GM19099 (cell line): ENCODE measurements around the gene LEMD2.

Experiments
- POLR2A ChIP-seq: IDR thresholded peaks from 3 replicates; pipeline ENCODE4 v1.6.1; 2011; ENCODE audit warnings: low read depth; ENCODE audit not compliant: insufficient read length; ENCODE audit errors: extremely low read depth

Gene LEMD2

GRCh38 chr6:33732817-33733708 is 55.9 kb downstream of the LEMD2 start:
- TF ChIP-seq POLR2A = no peak

DNA sequence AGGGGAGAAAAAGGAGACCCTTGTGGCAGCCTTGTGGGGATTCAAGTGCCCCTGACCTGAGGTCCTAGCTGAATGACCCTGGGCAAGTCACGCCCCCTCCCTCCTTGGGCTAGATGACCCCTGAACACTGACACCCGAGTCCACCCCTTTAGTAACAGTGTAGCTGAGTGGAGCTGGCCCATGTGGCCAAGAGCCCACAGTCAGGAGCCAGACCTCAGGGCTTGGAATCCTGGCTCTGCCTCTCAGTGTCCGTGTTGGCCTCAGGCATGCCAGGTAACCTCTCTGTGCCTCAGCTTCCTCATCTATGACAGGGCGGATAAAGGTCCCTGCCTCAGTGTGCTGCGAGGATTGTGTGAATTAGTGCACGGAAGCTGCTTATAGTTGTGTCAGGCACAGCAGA is 56.5 kb downstream of the LEMD2 start:
- no peak for TF ChIP-seq POLR2A

GRCh38 chr6:33731751-33732282 is 57.1 kb downstream of the LEMD2 start:
- TF ChIP-seq POLR2A = no peak

DNA sequence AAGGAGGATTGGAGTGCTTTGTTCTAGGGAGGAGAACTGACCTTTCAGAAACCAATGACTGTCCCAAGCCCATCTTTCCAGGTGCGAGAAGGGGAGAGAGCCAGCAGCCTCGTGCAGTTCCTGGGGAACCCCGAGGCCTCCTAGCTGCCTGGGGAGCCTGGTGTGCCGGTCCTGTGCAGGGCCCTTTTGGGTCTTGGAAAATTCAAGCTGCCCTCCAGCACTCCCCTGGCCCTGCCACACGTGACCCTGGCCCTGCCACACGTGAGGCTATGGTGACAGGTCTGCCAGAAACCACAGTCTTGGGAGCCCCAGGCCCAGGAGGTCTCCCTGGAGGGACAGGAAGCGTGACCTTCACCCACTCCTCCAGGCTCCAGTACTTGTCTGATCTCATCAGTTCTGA is 57.9 kb downstream of the LEMD2 start:
- TF ChIP-seq POLR2A = no peak

DNA sequence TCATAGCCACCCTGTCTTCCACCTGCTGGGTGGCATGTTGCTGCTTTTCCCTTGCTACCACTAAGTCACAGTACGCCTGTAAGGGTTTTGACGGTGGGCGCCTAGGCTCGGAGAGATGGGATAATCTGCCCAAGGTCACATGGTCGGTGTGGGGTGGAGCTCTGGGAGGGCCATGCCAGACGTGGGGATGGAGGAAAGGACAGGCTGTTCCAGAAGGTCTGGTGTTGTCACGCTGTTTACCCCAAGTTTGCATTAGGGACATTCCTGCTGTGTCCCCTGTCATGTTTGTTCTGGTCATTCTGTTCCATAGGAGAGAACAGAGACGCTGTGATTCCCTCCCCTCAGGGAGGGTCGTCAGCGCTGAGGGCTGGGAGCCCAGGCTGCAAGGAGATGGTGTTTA is 58.3 kb downstream of the LEMD2 start:
- no peak for TF ChIP-seq POLR2A

DNA sequence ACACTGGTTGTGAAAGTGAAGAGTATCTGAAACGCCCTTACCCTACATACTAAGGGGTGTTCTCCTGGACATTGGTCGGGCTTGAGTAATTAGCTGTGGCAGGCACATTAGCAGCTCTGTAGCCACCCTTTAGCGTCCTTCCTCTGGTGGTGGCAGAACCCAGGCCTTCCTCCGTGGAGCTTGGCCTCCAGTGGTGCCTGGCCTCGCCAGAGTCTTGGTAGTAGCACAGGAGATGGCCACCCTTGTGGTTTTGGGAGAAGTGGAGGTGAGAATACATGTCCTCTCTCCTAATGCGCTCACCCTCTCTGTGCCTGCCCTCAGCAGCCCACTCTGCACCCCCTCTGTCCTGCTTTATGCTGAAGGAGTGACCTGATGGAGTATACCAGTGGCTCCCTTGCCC is 59.9 kb downstream of the LEMD2 start:
- TF ChIP-seq POLR2A = no peak

GRCh38 chr6:33728438-33728837 is 60.5 kb downstream of the LEMD2 start:
- no peak for TF ChIP-seq POLR2A

- no peak for TF ChIP-seq POLR2A
Observed at GRCh38 chr6:33727932-33728331, 61.0 kb downstream of the LEMD2 start.

GRCh38 chr6:33727126-33727525 is 61.8 kb downstream of the LEMD2 start:
- TF ChIP-seq POLR2A = no peak

- TF ChIP-seq POLR2A = no peak
Observed at GRCh38 chr6:33726696-33727095, 62.2 kb downstream of the LEMD2 start.

DNA sequence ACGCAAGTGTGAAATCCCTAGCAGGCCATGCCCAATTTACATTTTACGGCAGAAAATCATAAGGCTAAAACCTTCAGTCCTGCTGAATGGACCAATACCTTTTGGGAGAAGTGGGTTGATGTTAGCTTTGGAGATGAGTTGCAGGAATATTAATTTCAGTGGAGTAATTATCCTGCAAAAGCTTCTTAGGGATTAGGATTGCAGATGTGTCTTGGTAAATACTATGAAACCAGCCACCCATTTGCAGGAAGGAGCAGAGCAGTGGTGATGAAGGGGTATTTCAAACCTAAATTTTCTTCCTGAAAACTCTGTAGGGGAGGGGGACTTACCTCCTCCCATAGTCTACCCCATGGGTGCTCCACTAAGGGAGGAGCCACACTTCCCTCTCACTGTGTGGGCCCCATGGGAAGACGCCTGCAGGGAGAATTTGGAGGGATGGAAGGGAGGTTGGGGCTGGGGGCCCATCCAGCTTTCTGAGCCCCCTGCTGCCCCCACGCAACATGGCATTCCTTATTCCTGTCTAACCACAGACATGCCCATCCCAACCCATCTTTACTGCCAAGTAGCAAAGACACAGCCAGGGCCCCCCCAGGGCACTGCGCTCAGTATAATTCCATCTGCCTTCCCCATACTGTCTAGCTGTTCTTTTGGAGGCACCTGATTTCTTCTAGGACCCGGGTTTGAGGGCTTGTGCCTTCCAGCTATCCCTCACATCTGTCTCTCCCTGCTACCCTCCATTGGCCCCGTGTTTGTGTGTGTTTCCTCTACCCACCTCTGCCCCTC is 62.8 kb downstream of the LEMD2 start:
- TF ChIP-seq POLR2A = no peak

GRCh38 chr6:33725222-33725621 is 63.7 kb downstream of the LEMD2 start:
- TF ChIP-seq POLR2A = no peak

GRCh38 chr6:33724102-33725023 is 64.6 kb downstream of the LEMD2 start:
- no peak for TF ChIP-seq POLR2A

GRCh38 chr6:33723371-33724085 is 65.4 kb downstream of the LEMD2 start:
- no peak for TF ChIP-seq POLR2A

GRCh38 chr6:33722103-33722623 is 66.8 kb downstream of the LEMD2 start:
- no peak for TF ChIP-seq POLR2A

- no peak for TF ChIP-seq POLR2A
Observed at GRCh38 chr6:33721508-33721907, 67.4 kb downstream of the LEMD2 start.
